HUDEP-2 (cell line): ENCODE data around the gene PROSER3.

ENCODE experiments used
- DNase-seq, 76 experiments: peaks; one replicate each; lab custom pipeline; 2025; ENCODE audit not compliant: unreplicated experiment in 76 of 76; lab: John Stamatoyannopoulos, UW

Gene PROSER3

DNA sequence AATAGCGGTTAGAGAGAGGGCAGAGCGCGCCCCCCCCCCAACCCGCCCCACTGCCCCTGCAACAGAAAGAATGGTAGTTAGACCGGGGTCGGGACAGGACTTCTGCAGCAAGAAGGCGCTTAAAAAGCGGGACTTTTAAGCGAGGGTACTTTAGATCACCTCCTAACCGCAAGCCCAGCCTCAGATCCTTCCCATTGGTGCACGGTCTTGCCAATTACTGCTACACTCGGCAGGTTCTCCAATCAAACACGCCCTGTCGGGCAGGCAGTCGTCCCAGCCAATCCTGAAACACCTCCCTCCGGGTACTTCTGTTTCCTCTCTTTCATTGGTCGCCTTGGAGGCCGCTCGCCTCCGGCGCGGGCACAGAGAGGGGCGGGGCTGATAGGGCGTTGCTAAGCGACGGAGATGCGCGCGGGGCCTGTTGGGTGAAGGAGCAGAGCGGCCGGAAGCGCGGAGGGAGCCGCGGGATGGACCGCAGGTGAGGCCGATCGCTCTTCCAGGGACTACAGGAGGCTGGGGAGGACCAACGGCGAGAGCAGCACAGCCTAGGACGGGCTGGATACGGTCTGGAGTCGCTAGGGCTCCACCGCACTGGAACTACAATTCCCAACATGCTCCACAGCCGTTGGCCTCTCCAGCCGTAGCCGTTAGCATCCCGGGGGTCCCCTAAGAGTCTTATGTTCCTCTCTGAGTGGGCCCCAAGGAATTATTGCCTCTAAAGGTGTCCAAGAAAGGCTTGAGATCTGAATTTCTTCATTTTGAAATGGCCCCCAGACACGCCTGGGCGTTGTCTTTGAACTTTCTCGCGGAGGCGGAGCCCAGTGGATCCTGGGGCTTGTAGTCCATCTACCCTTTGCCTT is at the start of gene PROSER3:
TSS of gene PROSER3 (plus strand) at position 428 of the 860 bp plus-strand sequence. CDS start at position 468, 40 bp downstream.
- DNase-seq, result peak; percentile 79 to 100 (median 100)

DNA sequence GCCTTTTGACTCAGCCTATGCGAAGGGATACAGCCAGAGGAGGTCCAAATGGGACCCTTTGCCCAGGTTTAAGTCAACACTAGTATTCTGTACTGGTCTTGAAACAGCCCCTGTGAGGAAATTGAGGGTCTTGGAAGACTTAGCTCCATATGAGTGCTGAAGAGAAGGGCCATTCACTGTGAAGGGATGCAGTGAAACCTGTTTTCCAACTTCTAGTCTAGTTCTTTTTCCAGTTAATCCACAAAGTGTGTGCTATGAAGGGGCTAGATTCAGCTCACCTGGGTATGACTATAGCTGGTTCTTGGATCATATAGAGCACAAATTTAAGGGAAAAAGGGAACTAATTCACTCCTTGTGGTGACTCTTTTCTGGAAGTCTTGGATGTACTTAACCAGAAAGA is 49.6 kb upstream of the PROSER3 start:
- no peak for DNase-seq

DNA sequence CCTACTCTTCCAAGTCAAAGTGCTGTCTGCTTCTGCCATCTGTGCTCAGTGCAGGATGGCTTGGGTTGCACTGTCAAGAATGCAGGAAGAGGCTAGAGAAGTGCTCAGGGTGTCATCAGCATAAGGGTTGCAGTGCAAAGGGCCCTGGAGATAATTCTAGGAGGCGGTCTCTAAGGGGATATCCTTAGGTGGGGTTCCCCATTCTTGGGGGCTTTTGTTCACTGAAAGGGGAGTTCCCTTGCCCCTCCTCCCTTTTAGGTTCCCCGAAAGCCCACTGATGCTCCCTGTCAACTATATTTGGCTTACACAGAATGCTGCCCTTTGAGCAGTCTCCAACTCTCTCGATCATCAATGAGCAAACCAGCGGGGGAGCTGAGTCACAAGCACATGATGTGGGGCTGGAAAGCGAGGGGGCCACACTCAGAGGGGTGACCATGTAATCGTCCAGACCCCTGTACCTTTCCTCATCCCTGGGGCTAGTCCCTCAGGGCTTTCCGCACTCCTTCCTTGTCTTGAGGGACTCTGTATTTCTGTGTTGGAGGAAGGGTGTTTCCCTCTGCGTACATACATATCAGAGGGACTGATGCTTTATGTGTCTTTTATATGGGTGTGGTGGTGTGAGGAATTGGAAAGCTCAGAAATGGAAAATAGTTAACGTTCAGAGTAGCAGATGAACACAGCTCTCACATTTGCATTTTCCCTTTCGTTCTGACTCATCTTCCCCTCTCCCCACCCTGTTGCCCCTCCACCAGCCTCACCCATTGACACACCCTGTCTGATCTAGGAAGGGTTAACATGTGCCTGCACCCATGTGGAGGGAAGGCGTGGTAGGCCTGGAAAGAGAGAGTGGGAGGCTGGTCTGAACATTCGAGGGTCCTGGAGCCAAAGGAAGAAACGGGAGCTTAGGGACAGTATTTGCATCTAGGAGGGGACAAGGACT is 46.9 kb upstream of the PROSER3 start:
- peak in 4 of 76 experiments; percentile 7 to 23 (median 15) for DNase-seq

DNA sequence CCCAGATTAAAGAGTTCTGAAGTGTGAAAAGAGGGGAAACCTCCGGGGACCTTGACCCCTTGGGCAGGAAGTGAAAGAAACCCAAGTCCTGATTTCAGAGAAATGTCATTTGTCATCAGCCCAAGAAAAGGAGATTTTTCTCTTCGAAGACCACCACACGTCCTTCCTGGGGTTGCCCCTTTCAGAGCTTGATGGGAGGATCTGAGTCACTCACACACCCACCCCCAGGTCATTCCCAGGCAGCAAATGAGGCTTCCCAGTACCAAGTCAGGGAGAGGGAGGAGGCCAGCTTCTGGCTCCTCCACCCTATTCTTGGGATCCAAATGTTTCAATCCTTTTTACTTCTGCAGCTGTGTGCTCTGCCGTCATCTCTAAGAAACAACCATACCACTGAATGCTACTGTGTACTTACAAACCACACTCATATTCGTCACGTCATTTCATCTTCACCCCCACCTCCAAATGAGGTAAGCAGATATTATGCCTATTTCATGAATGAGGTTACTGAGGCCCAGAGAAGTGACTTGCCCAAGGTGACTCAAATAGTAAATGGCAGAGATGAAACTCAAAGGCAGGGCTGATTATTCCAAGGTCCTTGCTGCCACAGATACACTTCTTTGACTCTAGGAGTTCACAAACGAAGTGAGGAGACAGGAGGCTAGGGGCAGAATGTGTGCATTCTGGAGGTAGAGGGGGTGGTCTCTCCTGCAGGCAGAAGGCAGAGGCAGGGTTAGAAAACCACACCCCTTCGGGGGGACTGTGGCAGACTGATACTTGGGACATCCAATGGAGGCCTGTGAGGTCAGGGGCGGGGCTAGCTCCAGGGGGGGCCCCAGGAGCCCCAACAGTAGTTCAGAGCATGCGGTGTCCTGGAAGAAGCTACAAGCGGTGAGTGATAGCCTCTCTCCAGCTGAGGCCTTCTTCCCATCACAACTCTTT is 45.1 kb upstream of the PROSER3 start:
- DNase-seq, result no peak

DNA sequence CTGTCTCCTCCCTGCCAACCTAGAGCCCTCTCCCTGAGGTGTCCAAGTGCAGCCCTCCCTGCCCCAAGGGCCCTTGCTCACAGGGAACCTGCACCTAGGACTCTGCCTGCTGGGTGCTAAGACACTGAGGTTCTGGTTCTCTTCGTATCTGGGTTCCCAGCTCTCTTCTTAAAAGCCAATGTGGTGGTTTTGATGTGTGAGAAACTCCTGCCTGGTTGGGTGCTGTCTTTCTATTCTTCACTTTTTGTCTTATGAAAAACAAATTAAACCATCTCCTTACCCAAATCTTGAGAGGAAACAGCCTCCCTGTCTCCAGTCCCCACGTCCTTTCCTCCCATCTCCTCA is 44.5 kb upstream of the PROSER3 start:
- DNase-seq, result no peak

DNA sequence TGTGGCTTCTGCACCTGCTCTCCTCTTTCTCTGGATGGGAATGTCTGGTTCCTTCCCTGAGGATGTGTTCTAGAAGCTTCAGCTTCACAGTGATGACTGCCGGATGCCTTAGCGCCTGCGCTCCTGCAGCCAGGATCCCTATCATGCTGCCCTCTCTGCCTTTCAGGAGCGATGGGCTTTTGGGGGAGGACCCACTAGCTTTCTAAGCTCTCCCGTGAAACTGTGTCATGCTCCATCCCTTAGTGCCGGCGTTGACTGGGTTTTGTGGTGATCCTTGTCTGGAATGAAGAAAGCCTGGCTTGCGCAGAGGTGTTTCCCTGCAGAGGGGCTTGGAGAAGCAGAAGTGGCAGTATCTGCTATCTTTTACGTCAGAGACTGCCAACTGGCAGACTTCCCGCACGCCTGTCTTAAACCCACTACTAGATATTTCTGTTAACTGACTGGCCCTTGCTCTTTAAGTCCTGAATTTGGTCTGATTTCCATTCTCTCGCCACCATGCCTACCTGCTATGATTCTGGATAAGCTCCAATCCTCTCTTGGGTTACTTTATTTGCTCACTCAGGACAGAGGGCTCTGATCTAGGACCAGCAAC is 44.0 kb upstream of the PROSER3 start:
- DNase-seq, result peak in 35 of 76 experiments; percentile 9 to 56 (median 29)

DNA sequence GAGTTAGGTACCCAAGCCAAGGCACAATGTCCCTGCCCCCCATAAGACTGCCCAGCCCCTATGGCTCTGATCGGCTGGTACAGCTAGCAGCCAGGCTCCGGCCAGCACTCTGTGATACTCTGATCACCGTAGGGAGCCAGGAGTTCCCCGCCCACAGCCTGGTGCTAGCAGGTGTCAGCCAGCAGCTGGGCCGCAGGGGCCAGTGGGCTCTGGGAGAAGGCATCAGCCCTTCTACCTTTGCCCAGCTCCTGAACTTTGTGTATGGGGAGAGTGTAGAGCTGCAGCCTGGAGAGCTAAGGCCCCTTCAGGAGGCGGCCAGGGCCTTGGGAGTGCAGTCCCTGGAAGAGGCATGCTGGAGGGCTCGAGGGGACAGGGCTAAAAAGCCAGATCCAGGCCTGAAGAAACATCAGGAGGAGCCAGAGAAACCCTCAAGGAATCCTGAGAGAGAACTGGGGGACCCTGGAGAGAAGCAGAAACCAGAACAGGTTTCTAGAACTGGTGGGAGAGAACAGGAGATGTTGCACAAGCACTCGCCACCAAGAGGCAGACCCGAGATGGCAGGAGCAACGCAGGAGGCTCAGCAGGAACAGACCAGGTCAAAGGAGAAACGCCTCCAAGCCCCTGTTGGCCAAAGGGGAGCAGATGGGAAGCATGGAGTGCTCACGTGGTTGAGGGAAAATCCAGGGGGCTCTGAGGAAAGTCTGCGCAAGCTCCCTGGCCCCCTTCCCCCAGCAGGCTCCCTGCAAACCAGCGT is 43.2 kb upstream of the PROSER3 start:
- DNase-seq, result peak in 20 of 76 experiments; percentile 11 to 33 (median 22)

DNA sequence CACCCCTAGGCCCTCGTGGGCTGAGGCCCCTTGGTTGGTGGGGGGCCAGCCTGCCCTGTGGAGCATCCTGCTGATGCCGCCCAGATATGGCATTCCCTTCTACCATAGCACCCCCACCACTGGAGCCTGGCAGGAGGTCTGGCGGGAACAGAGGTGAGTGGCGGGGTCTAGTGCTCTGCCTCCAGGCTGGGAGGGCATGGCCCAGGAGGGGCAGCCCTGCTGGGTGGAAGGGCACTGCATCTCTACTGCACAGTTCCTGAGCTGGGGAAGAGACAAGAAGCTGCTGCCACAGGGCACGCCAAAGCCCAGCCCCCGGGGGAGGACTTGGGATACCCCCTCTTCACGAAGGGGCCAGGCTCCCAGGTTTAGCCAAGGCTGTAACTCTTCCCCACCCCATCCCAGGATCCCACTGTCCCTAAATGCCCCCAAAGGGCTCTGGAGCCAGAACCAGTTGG is 42.6 kb upstream of the PROSER3 start:
- no peak for DNase-seq

DNA sequence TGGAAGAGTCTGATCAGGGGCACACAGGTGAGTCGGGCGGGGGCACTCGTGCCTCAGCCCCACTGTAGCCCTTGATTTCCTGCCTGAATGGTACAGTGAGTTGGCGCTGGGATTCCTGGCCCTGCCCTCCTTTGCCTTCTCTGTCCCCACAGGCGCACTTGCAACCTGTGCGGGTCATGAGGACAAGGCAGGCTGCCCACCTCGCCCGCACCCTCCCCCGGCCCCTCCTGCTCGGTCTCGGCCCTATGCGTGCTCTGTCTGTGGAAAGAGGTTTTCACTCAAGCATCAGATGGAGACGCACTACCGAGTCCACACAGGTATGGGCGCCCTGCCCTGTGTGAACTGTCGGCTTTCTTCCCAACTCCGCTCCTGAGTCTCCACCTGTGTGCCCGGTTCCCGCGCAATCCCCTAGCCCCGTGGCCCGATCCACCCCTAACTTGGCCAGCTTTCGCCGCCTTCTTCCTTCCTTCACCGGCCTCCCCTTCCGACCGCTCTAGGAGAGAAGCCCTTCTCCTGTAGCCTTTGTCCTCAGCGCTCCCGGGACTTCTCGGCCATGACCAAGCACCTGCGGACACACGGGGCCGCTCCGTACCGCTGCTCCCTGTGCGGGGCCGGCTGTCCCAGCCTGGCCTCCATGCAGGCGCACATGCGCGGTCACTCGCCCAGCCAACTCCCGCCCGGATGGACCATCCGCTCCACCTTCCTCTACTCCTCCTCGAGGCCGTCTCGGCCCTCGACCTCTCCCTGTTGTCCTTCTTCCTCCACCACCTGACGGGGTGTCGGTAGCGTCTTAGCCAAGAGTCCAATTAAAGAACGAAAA is 41.8 kb upstream of the PROSER3 start:
- DNase-seq, result peak in 9 of 76 experiments; percentile 45 to 73 (median 65)

DNA sequence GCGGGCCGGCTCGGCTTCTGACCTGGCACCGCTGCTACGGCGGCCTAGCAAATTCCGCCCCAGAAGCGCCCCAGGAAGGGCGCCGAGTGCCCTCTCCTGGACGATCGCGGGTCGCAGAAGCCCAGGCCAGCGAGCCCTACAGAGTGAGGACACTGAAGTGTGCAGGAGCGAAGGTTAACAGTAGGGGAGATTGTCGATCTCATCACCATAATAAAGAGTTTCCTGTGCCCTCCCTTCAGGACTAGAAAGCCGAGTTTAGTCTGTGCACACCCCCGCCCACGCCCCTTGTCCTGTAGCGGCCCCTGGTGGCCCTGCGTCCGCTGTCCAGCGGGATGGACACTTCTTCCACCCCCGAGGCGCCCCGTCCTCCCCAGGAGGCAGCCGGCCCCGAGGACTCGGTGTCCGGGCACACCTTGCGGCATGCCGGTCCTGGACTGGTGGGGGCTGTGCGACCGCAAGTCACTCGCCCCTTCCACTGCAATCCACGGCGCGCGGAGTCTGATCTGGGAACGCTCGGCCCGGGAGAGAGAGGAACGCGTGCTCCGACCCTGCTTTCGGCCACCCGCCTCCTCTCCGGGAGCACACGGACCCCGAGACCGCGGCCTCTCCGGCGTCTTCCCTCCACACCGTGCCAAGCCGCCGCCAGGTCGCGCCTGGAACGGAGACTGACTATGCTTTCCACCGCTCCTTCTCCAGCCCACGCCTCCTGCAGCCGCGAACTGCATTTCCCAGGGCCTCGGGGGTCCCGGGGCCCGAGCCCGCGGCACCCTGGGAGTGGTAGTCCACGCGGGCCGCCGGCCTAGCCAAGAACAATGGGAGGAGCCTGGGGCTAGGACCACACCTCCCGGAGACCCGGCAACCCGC is 40.9 kb upstream of the PROSER3 start:
- DNase-seq, result peak in 75 of 76 experiments; percentile 52 to 98 (median 96)

DNA sequence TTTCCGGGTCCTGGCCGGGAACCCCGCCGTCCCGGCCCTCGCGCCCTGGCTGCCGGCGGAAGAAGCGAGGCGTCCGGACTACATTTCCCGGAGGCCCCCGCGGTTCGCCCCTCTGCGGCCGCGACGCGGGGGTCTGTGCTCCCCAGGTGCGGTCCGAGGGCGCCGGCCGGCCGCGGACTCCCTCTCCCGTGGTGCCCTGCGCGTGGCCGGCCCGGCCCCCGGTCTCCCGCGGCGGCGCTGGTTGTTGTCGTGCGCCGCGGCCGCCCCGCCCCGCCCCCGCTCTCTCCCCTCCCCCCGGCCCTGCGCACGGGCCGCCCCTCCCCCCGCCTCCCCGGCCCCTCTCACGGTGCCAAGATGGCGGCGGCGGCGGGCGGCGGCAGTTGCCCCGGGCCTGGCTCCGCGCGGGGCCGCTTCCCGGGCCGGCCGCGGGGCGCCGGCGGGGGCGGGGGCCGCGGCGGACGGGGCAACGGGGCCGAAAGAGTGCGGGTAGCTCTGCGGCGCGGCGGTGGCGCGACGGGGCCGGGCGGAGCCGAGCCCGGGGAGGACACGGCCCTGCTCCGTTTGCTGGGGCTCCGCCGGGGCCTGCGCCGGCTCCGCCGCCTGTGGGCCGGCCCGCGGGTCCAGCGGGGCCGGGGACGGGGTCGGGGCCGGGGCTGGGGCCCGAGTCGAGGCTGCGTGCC is 40.2 kb upstream of the PROSER3 start, which contains the start of gene KMT2B:
TSS of gene KMT2B (plus strand) at position 339 of the 680 bp plus-strand sequence. CDS start at position 355, 16 bp downstream.
- peak in 13 of 76 experiments; percentile 78 to 98 (median 94) for DNase-seq

DNA sequence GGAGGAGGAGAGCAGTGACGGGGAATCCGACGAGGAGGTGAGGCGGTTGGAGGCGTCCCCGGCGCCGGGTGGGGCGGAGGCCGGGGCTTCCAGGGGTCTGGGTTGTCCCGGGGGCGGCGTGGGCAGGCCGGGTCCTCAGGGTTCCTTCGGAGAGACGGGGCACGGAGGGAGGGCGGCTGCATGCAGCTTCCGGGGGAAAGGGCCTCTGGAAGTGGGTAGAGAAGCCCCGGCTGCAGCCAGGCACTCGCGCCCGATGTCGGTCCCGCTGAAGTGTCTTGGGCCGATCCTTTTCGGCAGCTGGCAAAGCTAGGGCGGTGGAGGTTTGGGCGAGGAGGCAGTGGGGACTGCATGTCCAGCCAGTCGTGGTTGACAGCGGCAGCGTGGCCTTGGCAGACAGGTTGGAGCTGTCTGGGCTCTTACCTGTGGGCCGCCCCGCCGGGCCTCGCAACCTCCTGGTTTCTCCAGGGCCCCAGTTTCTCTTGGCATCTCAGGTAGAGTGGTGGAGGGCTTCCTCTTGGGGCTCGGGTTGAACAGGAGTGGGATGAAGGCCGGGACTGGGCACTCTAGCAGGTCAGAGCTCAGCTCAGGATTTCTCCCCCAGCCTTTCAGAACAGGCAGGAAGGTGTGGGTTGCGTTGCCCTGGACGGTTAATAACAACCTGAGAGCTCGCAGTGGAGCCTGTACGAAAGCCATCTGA is 39.5 kb upstream of the PROSER3 start:
- peak in 26 of 76 experiments; percentile 12 to 83 (median 30) for DNase-seq

DNA sequence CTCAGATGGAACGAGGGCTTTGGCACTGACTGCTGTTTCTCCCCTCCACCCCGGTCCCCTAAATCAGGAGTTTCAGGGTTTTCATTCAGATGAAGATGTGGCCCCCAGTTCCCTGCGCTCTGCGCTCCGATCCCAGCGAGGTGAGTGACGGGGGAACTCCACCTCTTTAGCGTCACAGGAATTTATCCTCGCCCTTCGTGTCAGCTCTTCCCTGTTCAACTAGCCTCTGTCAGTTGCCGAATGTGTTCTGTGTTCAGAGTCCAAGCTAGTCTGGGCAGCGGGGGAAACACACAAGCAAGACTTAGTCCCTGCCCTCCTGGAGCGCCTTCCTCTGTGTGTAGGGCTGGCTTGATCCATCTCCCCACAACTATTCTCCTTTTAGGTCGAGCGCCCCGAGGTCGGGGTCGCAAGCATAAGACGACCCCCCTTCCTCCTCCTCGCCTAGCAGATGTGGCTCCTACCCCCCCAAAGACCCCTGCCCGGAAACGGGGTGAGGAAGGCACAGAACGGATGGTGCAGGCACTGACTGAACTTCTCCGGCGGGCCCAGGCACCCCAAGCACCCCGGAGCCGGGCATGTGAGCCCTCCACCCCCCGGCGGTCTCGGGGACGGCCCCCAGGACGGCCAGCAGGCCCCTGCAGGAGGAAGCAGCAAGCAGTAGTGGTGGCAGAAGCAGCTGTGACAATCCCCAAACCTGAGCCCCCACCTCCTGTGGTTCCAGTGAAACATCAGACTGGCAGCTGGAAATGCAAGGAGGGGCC is 38.4 kb upstream of the PROSER3 start:
- DNase-seq, result no peak

DNA sequence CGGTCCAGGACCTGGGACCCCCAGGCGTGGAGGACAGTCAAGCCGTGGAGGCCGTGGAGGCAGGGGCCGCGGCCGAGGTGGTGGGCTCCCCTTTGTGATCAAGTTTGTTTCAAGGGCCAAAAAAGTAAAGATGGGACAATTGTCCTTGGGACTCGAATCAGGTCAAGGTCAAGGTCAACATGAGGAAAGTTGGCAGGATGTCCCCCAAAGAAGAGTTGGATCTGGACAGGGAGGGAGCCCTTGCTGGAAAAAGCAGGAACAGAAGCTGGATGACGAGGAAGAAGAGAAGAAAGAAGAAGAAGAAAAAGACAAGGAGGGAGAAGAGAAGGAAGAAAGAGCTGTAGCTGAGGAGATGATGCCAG is 37.8 kb upstream of the PROSER3 start:
- no peak for DNase-seq

DNA sequence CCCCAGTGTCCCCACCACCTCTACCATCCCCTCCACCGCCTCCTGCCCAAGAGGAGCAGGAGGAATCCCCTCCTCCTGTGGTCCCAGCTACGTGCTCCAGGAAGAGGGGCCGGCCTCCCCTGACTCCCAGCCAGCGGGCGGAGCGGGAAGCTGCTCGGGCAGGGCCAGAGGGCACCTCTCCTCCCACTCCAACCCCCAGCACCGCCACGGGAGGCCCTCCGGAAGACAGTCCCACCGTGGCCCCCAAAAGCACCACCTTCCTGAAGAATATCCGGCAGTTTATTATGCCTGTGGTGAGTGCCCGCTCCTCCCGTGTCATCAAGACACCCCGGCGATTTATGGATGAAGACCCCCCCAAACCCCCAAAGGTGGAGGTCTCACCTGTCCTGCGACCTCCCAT is 37.3 kb upstream of the PROSER3 start:
- no peak for DNase-seq
